Activated CD4-positive, CD25-positive, alpha-beta regulatory T cell treated with anti-CD3 and anti-CD28 coated beads, Interleukin-2, amount 50 U/mL, for 72 hours (primary cell): ENCODE measurements around the gene PITPNB.

Source experiments
- DNase-seq: peaks from one replicate; pipeline ENCODE4 v3.0.0; 2021

The PITPNB gene

GRCh38 chr22:27827604-27828587 lies 91.2 kb downstream of the PITPNB start:
- no peak for DNase-seq

- DNase-seq: peak; percentile 45
Observed at GRCh38 chr22:27825174-27825573, 93.9 kb downstream of the PITPNB start.

- DNase-seq: no peak
Observed at GRCh38 chr22:27823221-27823620, 95.8 kb downstream of the PITPNB start.

- no peak for DNase-seq
Observed at GRCh38 chr22:27820896-27821866, 97.9 kb downstream of the PITPNB start.

GRCh38 chr22:27816552-27816951 lies 102.5 kb downstream of the PITPNB start:
- DNase-seq: no peak

- DNase-seq: no peak
Observed at GRCh38 chr22:27815826-27816530, 103.1 kb downstream of the PITPNB start.

GRCh38 chr22:27814993-27815392 lies 104.1 kb downstream of the PITPNB start:
- no peak for DNase-seq

GRCh38 chr22:27811778-27812177 lies 107.3 kb downstream of the PITPNB start:
- DNase-seq: no peak

GRCh38 chr22:27810609-27811151 lies 108.4 kb downstream of the PITPNB start:
- no peak for DNase-seq

GRCh38 chr22:27809700-27810608 lies 109.1 kb downstream of the PITPNB start:
- DNase-seq: no peak

- DNase-seq: no peak
Observed at GRCh38 chr22:27809226-27809603, 109.8 kb downstream of the PITPNB start.

- DNase-seq: no peak
Observed at GRCh38 chr22:27808451-27809225, 110.4 kb downstream of the PITPNB start.

- DNase-seq: no peak
Observed at GRCh38 chr22:27805841-27806240, 113.2 kb downstream of the PITPNB start.

- peak; percentile 39 for DNase-seq
Observed at GRCh38 chr22:27804470-27805297, 114.4 kb downstream of the PITPNB start.

- DNase-seq: no peak
Observed at GRCh38 chr22:27803841-27804415, 115.1 kb downstream of the PITPNB start.

- DNase-seq: no peak
Observed at GRCh38 chr22:27802346-27803073, 116.5 kb downstream of the PITPNB start.
